HT-29 (cell line): ENCODE results near the gene SPRED2. TPM values are rescaled to one million over a fixed set of nuclear protein-coding genes. Genes with fewer than 3 reads are reported as not detected.

Experiments used
- DNase-seq: peaks from one replicate; pipeline ENCODE4 v3.0.0-alpha.2; 2015; ENCODE audit warnings: low spot score
- total RNA-seq: library from RNA; depleted of rRNA; stranded (reverse); fragments of >200 nt; shearing (Covaris generic); gene quantifications from 2 replicates; pipeline ENCODE4 v1.2.3, GENCODE V29; 2014

The SPRED2 gene
- total RNA-seq, 1 experiment from 2014 or later: 18.1 TPM

DNA sequence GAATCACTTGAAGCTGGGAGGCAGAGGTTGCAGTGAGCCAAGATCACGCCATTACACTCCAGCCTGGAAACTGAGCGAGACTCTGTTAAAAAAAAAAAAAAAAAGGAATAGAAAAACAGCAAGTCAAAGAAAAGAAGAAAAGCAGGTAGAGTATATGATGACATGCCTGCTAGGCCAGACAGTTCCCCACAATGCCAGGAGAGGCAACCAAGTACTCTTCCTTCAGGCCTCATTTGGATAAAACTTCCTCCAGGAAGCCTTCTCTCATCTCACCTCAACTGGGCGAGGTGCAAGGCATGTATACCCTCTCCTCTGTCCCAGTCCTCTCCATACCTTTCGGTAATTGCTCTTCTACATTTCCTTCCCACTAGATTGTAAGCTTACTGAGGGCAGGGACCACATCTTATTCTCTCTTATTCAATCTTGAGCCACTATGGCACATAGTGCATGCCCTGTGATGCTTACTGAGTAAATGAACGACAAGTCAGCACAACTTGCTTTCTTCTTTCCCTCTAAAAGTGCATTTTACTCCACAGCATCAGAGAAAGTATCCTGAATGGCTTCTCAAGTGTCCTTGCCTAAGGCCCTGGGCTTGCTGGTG lies 10.1 kb upstream of the SPRED2 start:
- no peak for DNase-seq

DNA sequence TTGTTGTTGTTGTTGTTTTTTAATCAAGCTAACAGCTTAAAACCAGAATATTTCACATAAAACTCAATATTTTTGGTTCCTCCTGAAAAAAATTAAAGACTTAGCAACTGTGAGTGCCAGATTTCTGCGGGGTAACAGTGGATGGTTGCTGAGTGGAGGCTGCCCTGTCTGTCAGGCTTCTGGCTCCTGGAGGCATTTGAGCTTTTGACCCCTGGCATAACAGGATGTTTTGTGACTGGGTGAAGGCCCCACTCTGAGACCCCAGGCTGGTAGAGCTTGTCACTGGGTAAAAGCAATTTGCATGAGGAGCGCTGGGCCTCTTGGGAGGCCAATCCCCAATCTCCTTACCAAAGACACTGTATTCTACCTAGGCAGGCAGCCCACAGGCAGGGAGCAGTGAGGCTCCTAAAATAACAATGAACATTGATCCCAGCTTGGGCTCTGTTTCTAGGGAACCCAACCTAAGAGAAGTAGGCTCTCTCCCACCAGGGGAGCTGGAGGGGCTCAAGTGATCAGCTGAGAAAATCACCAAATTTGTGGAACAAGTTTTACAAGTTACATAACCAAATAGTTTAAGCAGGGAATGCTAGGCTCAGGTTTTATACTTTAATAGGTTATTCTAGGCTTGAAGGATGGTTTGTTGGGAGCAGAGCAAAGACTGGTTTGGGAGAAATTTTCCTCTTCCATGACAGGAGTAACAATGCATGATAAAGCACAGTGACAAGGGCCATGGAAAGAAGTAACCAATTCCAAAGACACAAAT lies 5.9 kb upstream of the SPRED2 start:
- DNase-seq: no peak

- no peak for DNase-seq
These were observed 5.2 kb upstream of the SPRED2 start for GRCh38 chr2:65437392-65438135.

GRCh38 chr2:65436824-65437221 lies 4.4 kb upstream of the SPRED2 start:
- DNase-seq: no peak

GRCh38 chr2:65436169-65436823 lies 3.9 kb upstream of the SPRED2 start:
- peak; percentile 86 for DNase-seq

DNA sequence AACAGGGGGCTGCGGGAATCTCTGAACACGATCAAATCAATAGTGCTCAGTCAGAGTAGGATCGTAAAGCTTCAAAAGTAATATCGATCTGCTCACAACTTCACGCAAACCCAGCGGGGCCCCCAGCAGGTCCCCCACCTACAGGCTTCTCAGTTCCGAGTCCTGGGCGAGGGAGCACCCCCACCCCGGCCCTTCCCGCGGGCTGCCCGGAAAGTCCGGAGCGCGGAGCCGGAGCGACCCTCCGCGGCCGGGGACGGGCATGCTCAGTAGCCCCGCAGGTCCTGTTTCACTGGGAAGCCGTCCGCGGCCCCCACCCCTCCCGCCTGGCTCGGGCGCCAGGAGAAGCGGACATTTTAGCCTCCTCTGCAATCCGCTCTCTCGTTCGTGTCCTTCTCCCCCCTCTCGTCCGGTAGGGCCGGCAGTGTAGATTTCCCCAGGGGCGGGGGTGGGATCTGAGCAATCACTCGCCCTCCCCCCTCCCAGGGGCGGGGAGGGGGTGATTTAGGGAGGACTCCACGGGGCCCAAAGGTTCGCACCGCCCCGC lies 3.3 kb upstream of the SPRED2 start:
- DNase-seq: peak; percentile 74

DNA sequence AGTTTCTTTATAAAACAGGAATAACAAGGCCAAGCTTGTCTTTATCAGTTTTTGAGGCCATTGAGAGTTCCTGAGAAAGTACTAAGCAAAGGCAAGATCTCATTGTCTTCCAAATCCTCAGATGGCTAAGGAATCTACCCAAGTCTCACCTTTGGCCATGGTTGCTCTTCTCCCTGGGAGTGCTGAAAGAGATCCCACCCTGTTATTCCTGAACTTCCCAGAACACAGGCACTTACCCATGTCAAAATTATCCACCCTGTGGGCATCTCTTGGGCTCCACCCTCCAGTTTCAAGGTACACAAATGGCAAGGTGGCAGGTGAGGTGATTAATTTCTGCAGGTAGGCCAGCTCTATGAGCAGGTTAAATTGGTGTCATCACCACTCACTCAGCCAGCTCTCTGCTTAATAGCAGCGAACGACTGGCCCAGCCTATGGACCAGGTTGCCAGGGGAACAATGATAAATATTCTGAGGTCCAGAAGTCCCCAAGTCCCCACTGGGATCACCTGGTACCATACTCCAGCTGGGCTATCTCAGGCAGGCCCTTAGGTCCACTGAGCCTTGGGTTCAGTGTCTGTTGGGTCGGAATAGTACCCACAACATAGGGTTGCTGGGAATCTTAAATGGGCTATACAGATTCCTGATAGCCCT lies 2.3 kb upstream of the SPRED2 start:
- peak; percentile 53 for DNase-seq

- DNase-seq: peak; percentile 44
These were observed 775 bp downstream of the SPRED2 start for GRCh38 chr2:65431421-65432226.

- DNase-seq: peak; percentile 82
These were observed 1.6 kb downstream of the SPRED2 start for GRCh38 chr2:65430603-65431420.

GRCh38 chr2:65429786-65430602 lies 2.4 kb downstream of the SPRED2 start:
- no peak for DNase-seq

- DNase-seq: no peak
These were observed 4.9 kb downstream of the SPRED2 start for GRCh38 chr2:65427532-65427931.

DNA sequence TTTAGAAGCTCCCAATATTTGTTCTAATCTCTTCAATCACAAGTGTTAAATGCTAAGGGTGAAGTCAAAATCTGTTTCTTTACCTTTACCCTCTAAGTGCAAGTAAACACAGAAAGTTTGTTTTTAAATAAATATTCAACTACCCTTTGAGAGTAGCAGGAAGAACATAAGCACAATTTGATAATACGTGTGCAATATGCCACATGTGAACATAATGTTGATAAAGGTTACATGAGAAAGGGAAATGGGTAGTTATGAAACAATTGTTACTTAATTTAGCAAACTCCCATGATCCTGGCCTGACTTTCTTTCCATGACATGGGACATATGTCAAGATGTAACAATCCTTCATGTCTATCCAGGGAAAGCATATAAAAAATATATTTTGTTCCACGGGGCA lies 7.1 kb downstream of the SPRED2 start:
- no peak for DNase-seq

DNA sequence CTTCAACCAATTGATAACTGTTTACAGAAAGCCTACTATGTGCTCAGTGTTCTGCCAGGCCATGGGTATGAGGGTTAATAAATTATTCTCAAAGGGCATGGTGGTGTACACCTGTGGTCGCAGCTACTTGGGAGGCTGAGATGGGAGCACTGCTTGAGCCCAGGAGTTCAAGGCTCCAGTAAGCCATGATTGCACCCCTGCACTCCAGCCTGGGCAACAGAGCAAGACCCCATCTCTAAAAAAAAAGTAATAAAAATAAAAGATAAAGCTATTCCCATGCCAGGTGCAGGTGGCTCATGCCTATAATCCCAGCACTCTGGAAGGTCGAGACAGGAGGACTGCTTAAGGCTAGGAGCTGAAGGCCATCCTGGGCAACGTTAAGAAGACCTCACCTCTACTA lies 8.0 kb downstream of the SPRED2 start:
- DNase-seq: no peak

GRCh38 chr2:65421432-65421748 lies 11.0 kb downstream of the SPRED2 start:
- no peak for DNase-seq

GRCh38 chr2:65420712-65421431 lies 11.5 kb downstream of the SPRED2 start:
- peak; percentile 76 for DNase-seq

- no peak for DNase-seq
These were observed 14.8 kb downstream of the SPRED2 start for GRCh38 chr2:65417509-65418085.

GRCh38 chr2:65416945-65417344 lies 15.5 kb downstream of the SPRED2 start:
- DNase-seq: peak; percentile 78

- no peak for DNase-seq
These were observed 16.1 kb downstream of the SPRED2 start for GRCh38 chr2:65416321-65416720.
